HG02642 (cell line): ENCODE data around the gene SCN3B.

Source experiments
- ATAC-seq: cut with Tn5 transposase; IDR thresholded peaks from one replicate; pipeline ENCODE4 v1.9.1; 2021; ENCODE audit warnings: mild to moderate bottlenecking; ENCODE audit not compliant: unreplicated experiment, poor library complexity

SCN3B gene

DNA sequence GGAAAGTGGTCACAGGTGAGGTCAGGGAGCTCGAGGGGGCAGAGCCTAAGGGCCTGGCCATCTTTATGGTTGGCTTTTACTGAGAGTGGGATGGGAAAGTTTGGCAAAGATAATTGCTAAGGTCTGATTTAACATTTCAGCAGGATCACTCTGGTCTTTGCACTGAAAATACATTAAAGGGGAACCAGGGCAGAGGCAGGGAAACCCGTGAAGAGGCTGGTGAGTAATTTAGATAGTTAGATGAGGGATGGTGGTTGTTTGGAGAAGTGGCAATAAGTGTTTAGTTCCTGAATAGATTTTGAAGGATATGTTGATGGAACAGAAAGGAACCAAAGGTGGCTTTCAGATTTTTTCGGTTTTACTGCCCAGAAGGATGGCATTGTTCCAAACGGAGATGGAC, 50.8 kb downstream of the SCN3B start:
- ATAC-seq = no peak

DNA sequence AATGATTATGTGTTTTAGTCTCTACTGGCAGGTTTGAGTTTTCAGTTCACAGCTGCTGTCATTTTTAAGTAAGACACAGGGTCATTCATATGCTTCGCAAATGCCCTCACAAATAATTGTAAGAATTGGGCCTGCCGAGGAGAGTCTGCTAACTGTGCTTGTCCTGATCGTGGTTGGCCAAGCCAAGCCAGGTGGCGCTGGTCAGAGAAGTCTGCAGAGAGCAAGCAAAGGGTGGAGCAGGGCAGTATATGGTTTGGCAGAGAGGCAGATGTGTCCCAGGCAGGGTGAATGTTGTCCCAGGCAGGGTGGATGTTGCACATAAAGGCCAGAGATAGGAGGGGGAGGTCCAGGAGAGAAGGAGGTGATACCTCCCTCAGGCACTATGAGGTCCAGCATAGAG, 52.7 kb downstream of the SCN3B start:
- ATAC-seq = no peak

DNA sequence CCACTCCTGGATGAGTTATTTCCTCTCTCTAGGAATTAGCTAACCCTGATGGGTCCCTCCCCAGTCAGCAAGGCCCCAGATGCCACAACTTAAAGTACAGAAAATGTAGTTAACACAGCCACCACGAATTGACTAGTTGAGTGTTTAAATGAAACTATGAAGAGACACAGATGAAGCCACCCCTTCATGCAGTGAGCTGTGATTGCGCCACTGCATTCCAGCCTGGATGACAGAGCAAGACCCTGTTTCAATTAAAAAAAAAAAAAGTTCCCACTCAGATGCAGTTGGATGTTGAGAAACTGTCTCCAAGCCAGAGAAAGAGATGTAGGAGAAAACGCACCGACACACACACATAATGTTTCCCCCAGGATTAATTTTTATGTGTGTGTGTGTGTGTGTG, 53.3 kb downstream of the SCN3B start:
- no peak for ATAC-seq

DNA sequence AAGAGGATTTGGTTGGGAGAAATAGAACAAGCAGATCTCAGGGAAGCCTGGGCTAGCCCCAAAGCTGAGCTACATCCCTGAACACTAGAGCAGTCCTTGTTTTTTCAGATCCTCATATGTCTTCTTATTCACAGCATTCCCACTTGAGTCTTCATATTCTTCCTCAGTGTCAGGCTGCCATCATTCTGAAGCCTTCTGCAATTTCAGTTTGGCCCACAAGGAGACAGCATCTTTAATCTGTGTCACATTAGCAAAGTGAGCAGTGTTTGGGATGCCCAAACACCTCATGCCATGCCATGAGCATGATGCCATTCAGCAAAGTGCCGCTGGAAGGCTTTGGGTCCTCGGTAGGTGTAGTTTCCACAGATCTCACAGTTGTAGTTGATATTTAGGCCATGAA, 56.6 kb downstream of the SCN3B start:
- no peak for ATAC-seq

DNA sequence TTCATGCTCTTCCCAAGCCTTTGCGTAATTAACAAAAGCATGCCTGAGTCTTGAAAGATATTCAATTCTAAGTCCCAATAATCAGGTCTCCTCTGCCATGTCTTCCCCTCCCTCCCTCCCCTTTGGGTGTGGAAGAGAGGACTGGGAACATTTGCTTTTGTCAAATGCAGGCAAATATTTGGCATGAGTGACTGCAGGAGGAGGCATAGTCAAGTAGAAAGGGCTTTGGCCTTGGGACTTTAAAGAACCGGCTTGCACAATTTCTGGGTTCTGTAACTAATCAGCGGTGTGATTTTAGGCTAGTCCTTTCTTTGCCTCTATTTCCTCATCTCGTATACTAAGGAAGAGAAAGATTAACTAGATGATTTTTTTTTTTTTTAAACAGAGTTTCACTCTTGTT, 59.5 kb downstream of the SCN3B start:
- no peak for ATAC-seq

DNA sequence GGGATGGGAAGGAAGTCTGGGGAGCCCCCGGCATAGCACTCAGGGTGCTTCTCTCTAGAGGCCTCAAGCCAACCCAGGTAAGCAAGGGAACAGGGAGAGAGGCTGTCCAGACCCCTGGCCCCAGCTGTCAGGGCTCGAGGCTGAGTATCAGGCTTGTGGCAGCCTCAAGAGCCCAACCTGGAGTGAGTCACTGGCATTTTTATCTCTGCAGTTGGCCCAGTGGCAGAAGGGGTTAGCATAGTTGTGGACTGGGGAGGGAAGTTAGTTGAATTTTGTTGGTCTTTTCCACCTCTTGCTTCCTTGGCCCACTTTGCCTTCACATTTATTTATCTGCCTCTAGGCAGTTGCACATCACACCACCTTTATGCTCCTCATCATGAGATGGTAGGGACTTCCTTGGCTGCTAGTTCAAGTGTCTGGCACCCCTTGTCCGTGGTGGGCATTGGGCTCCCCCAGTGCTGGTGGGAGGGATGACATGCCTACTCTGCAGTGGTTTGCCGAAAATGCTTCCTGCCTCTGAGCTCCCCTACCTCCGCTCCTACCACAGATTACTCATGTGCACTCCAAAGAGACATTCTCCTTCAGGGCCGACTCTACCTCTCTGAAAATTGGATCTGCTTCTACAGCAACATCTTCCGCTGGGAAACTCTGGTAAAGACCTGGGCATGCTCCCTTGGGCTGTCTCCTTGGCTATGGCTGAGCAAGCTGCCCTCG, 60.1 kb downstream of the SCN3B start:
- no peak for ATAC-seq

DNA sequence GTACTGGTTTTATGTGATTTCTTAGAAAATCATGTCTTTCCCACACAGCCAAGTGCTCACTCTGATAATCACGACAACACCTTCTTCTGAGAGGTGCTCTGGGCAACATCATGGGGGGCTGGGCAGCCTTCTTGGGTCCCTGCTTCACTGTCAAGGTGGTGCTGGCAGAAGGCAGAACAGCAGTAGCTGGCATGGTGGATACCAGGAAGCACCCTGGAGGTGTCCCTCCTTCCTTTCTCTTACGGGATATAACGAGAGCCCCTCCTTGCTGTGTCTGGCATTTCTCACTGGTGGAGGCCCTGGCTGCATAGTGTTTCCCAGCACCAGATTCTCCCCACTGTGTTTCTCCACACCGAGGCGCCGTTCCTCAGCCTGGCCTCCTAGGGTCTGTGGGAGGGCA, 60.9 kb downstream of the SCN3B start:
- ATAC-seq = no peak

DNA sequence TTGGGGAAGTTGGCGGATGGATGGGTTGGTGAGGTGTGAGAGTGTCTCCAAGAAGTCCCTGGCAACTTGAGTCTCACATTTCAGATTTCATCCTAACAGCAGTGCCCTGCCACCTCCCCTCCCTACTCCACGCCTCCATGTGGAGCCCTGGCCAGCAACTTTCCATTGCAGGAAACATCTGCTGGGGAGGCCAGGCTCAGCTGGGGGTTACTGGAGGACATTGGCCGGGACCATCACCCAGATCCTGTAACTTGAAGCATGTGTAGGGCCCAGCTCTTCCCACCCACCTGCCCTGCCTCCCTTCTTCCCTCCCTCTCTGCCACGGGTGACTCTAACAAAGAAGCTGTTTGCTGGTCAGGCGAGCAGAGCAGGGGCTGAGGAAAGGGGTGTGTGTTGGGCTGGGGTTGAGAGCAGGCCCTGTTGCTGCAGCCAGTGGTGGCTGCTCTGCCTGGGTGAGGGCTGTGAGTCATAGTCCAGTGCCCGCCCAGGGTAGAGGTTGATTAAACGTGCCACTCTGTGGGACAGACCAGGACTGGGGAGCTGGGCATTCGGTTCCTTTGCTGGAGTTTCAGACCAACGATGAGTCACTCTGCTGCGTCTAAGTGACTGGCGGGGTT, 64.0 kb downstream of the SCN3B start:
- no peak for ATAC-seq

DNA sequence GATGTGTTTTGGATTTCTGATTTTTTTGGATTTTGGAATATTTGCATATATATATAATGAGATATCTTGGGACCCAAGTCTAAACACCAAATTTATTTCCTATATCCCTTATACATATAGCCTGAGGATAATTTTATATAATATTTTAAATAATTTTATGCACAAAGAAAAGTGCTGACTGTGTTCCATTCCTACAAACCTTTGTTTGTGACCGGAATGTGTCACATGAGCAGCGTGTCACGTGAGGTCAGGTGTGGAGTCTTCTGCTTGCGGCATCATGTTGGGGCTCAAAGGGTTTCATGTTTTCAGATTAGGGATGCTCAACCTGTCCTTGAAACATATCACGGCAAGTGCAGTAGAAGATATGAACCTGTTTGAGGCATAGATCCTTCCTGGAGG, 65.6 kb downstream of the SCN3B start:
- no peak for ATAC-seq

DNA sequence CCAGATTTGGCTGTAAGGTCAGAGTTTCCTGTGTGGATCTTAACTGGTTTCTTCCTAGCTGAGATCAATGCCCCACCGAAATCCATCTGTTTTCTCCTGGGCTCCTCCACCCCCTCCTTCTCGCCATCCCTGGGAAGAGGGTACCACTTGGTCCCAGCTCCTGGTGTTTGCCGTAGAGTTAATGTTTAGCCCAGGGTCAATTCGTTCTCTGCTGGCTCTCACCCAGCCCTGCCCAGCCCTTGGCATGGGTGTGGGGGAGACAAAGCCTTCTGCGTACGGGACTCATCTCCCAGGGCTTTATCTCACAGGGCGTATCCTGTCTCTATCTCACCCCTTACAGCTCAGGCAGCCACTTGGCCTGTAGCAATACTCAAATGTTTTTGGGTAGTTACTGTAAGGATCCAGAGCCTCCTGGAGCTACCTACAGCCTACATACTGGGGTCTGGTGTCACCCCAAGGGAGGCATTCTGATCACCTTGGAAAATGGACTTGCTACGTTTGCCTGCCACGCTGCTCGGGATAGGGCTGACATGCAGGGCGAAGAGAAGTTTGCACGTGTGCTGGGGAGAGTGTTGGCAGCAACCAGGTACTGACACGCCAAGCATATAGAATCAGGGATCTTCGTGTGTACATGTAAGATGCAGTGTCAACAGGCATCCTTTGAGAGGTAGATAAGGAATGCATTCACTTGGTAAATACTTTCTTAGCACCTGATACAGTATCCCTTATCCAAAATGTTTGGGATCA, 66.1 kb downstream of the SCN3B start:
- no peak for ATAC-seq

DNA sequence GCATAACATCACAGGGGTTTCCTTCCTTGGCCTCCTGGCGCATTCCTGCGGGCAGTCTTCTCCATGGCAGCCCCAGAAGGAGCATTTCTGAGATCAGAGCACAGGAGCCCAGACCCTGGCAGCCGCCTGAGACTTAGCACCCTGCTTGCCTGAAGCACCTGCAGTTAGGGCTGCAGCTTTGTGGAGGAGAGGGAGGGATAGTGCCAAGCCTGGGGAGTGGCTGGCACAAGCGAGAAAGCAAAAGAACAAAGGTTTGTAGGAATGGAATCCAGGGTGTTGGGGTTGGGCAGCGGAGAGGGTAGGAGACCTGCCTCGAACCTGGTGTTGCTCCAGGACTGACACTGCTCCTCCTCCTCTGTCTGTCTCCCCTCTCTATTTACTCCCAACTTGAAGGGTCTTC, 66.9 kb downstream of the SCN3B start:
- no peak for ATAC-seq

DNA sequence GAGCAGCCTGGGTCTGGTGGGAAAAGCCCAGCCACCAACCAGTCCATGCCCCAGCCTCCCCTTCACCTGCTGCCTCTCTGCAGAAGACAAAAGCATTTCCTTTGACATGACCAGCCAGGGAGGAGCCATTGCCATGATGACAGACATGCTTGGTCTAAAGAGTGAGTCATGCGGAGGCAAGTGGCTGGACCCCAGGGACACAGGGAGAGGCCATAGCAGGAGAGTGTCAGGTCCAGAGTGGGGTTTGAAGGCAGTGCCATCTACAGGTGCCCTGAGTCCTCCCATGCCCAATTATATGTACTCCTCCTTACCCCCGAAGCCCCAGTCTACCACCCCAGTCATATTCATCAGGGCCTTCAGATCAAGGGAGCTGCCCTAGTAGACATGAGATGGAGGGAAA, 67.4 kb downstream of the SCN3B start:
- ATAC-seq = no peak

DNA sequence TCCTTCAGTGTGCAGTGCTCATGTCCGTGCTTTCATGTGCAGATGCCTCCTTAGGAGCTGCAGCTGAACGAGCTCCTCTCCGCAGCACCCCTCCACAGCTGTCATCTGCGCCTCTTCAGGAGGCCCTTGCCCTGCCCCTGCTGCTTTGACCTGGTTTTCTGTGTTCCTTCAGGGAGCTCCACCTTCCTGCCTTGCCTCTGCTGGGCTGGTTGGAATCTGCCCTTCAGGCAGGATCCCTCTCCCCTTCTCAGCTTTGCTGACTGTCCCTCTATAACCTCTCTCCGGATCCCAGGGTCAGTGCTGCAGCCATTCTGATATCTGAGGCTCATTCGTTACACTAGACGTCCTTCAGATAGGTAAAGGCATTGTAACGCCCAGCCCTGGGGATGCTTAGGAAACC, 67.9 kb downstream of the SCN3B start:
- ATAC-seq = no peak

DNA sequence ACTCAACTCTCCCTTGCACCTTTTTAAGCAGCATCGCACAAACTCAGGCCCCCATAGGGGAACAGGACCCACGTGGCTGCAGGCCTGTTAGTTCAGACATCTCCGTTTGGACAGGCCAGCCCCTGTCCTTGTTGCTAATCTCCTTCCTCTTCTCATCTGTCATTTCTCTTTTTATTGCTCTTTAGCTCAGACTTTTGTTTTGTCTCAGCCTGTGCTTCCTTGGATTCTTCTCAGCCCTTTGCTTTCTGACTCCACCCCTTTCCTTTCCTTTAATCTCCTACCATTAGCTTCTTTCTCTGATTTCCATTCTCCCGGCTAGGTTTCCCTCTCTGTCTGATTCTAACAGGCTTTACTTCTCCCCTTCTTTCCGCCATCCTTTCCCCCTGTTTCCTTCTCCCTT, 68.7 kb downstream of the SCN3B start:
- ATAC-seq = no peak

DNA sequence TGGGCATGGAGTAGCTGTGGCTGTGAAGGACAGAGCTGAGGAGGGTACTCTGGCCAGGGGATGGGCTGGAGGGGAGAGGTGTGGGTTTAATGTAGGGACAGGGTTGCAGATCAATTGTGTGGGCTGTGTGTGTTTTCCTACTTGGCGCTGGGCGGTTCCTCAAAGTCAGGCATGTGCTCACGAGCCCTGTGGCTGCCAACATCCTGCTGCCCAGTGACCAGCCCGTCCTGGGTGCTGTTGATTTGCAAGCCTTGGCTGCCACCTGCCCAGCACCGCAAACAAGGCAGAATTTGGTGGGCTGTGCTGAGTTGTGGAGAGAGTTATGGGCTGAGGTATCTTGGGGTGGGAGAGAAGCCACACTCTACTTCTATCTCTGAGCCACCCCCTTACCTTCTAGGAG, 69.2 kb downstream of the SCN3B start:
- ATAC-seq = no peak

DNA sequence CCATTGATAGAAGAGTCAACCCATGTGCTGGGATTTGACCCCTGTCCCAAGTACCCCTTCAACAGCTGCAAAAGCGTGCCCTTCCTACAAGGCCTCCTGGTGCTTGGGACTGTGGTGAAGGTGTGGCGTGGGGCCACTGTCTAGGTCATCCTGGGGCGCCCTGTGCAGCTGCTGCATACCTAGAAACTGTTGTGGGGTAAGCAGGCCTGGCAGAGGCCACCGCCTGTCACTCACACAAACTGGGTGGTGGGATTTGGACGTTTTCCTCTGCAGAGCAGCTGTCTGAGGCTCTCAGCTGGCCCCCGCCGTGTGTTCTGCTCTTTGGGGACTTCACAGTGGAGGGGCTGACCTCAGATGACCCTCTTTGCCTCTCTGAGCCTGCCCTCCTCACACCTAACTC, 69.7 kb downstream of the SCN3B start:
- ATAC-seq = no peak

DNA sequence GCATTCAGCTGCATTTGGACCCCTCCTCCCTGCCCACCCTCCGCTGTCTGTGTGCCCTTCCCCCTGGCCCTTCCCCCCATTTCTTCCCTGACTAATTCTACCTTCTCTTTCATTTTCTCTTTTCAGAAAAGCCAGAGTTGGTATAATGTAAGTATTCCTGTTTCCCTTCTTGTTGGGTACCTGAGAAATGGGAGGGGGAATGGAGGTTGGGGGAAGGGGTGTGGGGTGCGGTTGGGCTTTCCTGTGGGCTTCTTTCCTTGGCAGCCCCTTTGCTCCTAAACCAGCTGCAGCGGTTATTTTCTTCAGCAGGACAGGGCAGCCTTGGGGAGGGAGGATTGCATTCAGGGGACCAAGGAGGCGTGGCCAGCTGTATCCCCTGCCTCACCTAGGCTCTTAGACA, 70.2 kb downstream of the SCN3B start:
- no peak for ATAC-seq

DNA sequence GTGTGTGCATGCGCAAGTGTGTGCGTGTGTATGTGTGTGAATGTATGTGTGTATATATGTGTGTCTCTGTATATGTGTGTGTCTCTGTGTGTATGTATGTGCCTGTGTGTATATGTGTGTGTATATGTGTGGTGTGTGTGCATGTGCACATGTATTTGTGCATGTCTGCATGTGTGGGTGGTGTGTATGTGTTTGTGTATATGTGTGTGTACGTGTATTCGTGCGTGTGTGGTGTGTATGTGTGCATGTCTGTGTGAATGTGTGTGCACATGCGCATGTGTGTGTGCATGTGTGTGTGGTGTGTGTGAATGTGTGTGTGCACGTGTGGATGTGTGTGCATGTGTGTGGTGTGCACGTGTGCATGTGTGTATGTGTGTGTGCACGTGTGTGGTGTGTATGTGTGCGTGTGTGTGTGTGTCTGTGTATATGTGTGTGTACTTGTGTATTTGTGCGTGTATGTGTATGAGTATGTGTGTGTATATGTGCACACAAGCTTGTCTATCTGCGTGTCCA, 71.4 kb downstream of the SCN3B start:
- ATAC-seq = no peak

DNA sequence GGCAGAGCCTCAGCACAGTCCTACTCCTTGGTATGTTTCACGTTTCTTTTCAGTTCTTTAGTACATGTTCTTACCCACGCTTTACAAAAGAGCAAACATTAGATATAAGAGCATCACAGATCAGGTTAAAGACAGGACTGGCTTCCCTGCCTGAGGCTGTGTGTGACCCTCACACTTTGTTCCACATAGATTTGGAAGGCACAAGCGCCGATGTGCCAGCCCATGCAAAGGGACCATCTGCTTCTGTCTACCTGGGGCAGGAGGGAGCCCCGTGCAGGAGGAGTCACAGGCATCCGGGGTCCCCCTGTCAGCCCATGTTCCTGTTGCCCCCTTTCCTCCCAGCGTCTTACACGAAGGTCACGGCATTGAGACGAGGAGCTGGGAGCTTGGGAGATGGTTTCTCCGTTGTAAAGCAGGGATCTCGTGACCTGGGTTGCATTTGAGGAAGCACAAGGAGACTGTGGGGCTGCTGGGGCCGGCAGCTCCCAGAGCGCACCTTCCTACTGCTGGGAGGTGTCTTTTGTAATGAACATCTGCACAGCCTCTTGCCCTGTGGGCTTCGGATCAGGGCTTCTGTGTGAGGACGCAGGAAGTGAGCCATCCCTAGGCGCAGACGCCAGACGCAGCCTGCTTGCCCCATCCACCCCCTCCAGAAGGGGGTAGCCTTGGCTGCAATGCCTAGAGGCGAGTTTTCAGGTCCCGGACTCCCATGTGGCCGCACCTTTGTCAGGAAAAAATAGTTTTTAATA, 72.6 kb downstream of the SCN3B start:
- no peak for ATAC-seq

DNA sequence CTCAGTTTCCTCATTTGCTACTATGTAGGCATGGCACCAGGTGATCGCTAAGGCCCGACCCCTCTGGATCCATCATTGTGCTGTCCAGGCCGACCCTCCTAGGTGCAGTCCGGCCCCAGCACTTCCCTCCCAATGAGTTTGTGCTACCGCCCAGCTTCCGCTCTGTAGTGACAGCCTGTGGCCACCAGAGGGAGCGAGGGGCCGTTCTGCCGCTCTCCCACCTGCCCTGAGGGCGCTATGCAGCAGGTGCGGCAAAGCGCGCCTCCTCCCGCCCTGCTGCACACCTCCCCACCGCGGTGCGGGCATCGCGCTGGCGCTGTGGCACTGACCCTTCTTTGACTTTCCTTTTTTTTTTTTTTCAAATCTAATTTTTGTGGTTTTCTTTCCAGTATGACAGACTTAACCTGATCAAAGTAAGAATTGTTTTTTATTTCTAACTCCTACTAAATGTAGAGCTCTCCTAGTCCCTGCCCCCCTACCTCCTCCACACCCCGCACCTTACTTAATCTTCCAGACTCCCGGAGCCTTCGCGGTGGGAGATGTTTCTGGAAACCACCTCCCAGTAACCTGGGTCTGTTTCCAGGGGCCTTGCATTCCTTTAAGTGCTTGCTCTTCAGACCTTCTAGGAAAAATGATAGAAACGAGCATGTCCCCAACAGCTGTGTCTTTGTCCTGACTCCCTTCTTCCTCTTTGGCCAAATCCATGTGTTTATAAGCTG, 73.7 kb downstream of the SCN3B start:
- peak; percentile 85 for ATAC-seq
